GM13976 (cell line): ENCODE data around the gene EXOC3.

Experiments
- DNase-seq: peaks from one replicate; pipeline ENCODE4 v3.0.0; 2012; ENCODE audit warnings: low spot score
- CTCF ChIP-seq: IDR thresholded peaks from 2 replicates; pipeline ENCODE4 v1.5.1; 2012; ENCODE audit warnings: borderline replicate concordance, mild to moderate bottlenecking; ENCODE audit not compliant: insufficient read depth; ENCODE audit errors: extremely low read depth, missing control alignments, control extremely low read depth
- in situ Hi-C: fragments of 300-500 bp; cut with MboI; formaldehyde crosslinking; loops from one replicate; pipeline ENCODE4 v1.12.0; 2022; ENCODE audit warnings: low sequenced_read_pairs, mixed read lengths, inconsistent platforms; ENCODE audit not compliant: unreplicated experiment

The EXOC3 gene

DNA sequence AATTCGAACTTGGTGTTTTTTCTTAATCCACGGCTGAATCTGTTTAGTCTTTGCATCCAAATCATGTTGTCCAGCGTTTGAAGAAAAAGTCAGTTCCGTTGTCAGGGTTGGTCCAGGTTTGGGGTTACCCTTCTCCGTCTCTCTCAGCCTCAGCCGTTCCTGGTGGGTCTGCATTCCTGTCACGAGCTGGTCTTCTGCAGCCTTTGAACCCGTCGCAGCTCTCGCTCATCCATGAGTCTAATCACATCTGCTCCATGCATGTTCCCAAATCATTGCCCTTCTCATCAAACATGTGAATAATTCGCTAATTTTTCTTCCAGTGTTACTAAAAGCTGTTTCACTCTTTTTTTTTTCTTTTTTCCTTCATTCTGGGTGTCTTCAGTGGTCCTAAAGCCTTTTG, 39.0 kb upstream of the EXOC3 start:
- DNase-seq, result no peak
- TF ChIP-seq CTCF, result no peak
- in situ Hi-C loops, result no loop called here

- TF ChIP-seq CTCF, result no peak
- in situ Hi-C loops, result no loop called here
- DNase-seq, result no peak
Measured at GRCh38 chr5:404666-405241, 38.2 kb upstream of the EXOC3 start.

DNA sequence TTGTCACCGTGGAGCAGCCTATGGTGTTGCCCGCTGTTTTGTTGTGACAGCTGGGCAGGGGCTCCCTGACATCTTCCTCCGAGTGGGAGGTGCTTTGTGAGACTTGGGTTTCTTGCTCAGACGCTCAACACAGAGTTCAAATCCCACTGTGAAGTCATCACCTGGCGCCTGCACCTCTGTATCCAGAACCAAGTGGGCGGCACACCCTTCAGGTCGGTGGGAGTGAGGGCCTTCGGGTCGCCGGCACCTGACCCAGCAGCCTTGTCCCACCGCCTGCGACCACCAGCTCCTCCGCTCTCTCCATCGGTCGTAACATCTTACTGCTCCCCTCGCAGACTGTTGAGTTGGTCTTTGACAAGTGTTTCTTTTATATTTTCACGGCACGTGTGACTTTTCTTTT, 37.6 kb upstream of the EXOC3 start:
- in situ Hi-C loops, result no loop called here
- no peak for TF ChIP-seq CTCF
- DNase-seq, result no peak

- TF ChIP-seq CTCF, result no peak
- DNase-seq, result no peak
- in situ Hi-C loops, result no loop called here
Measured at GRCh38 chr5:406041-406440, 36.9 kb upstream of the EXOC3 start.

DNA sequence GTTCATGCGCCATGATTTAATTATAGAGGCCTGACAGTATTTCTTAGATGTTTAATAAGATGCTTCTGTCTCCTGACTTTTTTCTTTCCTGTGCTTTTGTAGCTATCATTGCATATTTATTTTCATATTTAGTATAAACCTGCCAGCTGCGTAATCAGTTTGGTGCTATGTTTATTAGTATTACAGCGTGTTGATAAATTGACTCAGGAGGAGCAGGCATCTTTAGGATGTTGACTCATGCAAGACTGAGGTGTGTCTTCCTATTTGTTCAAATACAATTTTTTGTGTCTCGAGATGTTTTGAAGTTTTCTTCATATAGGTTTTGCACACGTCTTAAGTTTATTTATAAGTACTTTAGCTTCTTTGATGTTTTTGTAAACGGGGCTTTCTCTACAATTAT, 35.9 kb upstream of the EXOC3 start:
- TF ChIP-seq CTCF, result no peak
- in situ Hi-C loops, result no loop called here
- DNase-seq, result no peak

- in situ Hi-C loops, result no loop called here
- no peak for TF ChIP-seq CTCF
- no peak for DNase-seq
Measured at GRCh38 chr5:407801-408268, 35.1 kb upstream of the EXOC3 start.

GRCh38 chr5:410911-411517, 32.0 kb upstream of the EXOC3 start:
- DNase-seq, result no peak
- TF ChIP-seq CTCF, result no peak
- in situ Hi-C loops, result no loop called here
